Endothelial cell of umbilical vein (primary cell): ENCODE data around the gene PPARD. TPM values are rescaled to one million over a fixed set of nuclear protein-coding genes. Genes with fewer than 3 reads are reported as not detected.

Experiments used
- BruUV-seq: library from RNA; stranded (reverse); fragments of 400-500 nt; replicated peaks from 2 replicates; lab custom pipeline; 2021; lab: Mats Ljungman, UMichigan
- CTCF ChIA-PET: fragments of 300-600, 350-600 bp; sonication (Branson Sonifier 250); formaldehyde crosslinking; loops from one replicate; lab custom pipeline; 2021; ENCODE audit warnings: antibody characterized with exemption, inconsistent platforms; lab: Charles Lee
- POLR2A ChIA-PET: fragments of 300-600, 350-600 bp; sonication (Branson Sonifier 250); formaldehyde crosslinking; loops from one replicate; lab custom pipeline; 2021; ENCODE audit warnings: antibody characterized with exemption, inconsistent platforms; lab: Charles Lee
- DNase-seq: peaks from one replicate; pipeline ENCODE4 v3.0.0-alpha.2; 2011; ENCODE audit warnings: low read depth, low spot score
- FAIRE-seq: peaks from 2 replicates; lab custom pipeline; 2011; peaks lifted over from hg19 to GRCh38; lab: Jason Lieb, UNC
- H2AFZ ChIP-seq: 2 replicates; pipeline ENCODE4 v1.6.0; 2012; ENCODE audit warnings: low read depth, low read length, control low read depth, inconsistent platforms
- H3K27ac ChIP-seq: 2 replicates; pipeline ENCODE4 v1.5.1; 2011; ENCODE audit warnings: low read depth, mild to moderate bottlenecking, control low read depth, low read length, moderate library complexity; ENCODE audit not compliant: insufficient read depth
- H3K27me3 ChIP-seq, 2 experiments: 2 replicates each; pipeline versions ENCODE4 v1.6.0 to v1.6.1; 2011; ENCODE audit warnings: low read length in 2 of 2, mixed read lengths in 1 of 2; ENCODE audit not compliant: control insufficient read depth in 2 of 2, insufficient read depth in 2 of 2
- H3K36me3 ChIP-seq, 2 experiments: 2 replicates in 1 of 2; 3 replicates in 1 of 2; pipeline ENCODE4 v1.5.1; 2011; ENCODE audit warnings: low read length in 2 of 2, mild to moderate bottlenecking in 1 of 2, moderate library complexity in 1 of 2; ENCODE audit not compliant: control insufficient read depth in 2 of 2, insufficient read depth in 2 of 2; ENCODE audit errors: extremely low read depth in 1 of 2
- H3K4me1 ChIP-seq: 3 replicates; pipeline ENCODE4 v1.5.1; 2011; ENCODE audit warnings: mild to moderate bottlenecking, low read length; ENCODE audit not compliant: control insufficient read depth, insufficient read depth; ENCODE audit errors: extremely low read depth
- H3K4me2 ChIP-seq: 2 replicates; pipeline ENCODE4 v1.6.1; 2011; ENCODE audit warnings: low read length, control low read depth, mixed read lengths; ENCODE audit not compliant: insufficient read depth
- H3K4me3 ChIP-seq, 3 experiments: fragments of 200-600 bp in 1 of 3; sonication (generic), shearing (Covaris generic) in 1 of 3; replicated peaks in 1 of 3; 2 replicates each; pipeline ENCODE4 v1.5.1; 2011 to 2016; ENCODE audit warnings: control low read depth in 3 of 3, low read length in 3 of 3, mild to moderate bottlenecking in 2 of 3, inconsistent platforms in 1 of 3, low read depth in 1 of 3, moderate library complexity in 1 of 3; ENCODE audit not compliant: insufficient read depth in 1 of 3
- H3K79me2 ChIP-seq: 2 replicates; pipeline ENCODE4 v1.6.0; 2012; ENCODE audit warnings: low read length, inconsistent platforms; ENCODE audit not compliant: control insufficient read depth, insufficient read depth
- H3K9ac ChIP-seq: replicated peaks from 2 replicates; pipeline ENCODE3; 2011; ENCODE audit warnings: low read length, control low read depth; ENCODE audit not compliant: insufficient read depth; ENCODE audit errors: extremely low read depth
- H3K9me1 ChIP-seq: replicated peaks from 3 replicates; pipeline ENCODE4 v1.6.0; 2011; ENCODE audit warnings: mild to moderate bottlenecking, low read length; ENCODE audit not compliant: control insufficient read depth, insufficient read depth; ENCODE audit errors: extremely low read depth
- H3K9me3 ChIP-seq: replicated peaks from 2 replicates; pipeline ENCODE4 v1.5.1; 2012; ENCODE audit warnings: low read length, inconsistent platforms; ENCODE audit not compliant: control insufficient read depth, insufficient read depth
- H4K20me1 ChIP-seq: replicated peaks from 2 replicates; pipeline ENCODE3; 2011; ENCODE audit warnings: mild to moderate bottlenecking, low read length; ENCODE audit not compliant: control insufficient read depth, insufficient read depth; ENCODE audit errors: extremely low read depth
- EZH2 ChIP-seq: IDR thresholded peaks from 2 replicates; pipeline ENCODE4 v1.6.1; 2012; ENCODE audit warnings: borderline replicate concordance, low read depth, mild to moderate bottlenecking, moderate library complexity, low read length, inconsistent platforms; ENCODE audit not compliant: severe bottlenecking
- FOS ChIP-seq: IDR thresholded peaks from 2 replicates; pipeline ENCODE4 v1.6.1; 2011; ENCODE audit warnings: mild to moderate bottlenecking, low read length, moderate library complexity, borderline replicate concordance; ENCODE audit not compliant: insufficient read depth
- GATA2 ChIP-seq: IDR thresholded peaks from 2 replicates; pipeline ENCODE4 v1.7.0; 2011; ENCODE audit warnings: low read depth, mild to moderate bottlenecking, moderate library complexity, mixed read lengths, low read length; ENCODE audit not compliant: insufficient read length, insufficient read depth
- JUN ChIP-seq: IDR thresholded peaks from 2 replicates; pipeline ENCODE4 v1.6.1; 2011; ENCODE audit warnings: borderline replicate concordance, low read depth; ENCODE audit not compliant: insufficient read length, insufficient read depth
- MYC ChIP-seq: IDR thresholded peaks from one replicate; pipeline ENCODE4 v1.6.1; 2011; ENCODE audit warnings: mild to moderate bottlenecking, low read depth, low read length
- POLR2A ChIP-seq: IDR thresholded peaks from 2 replicates; pipeline ENCODE4 v1.6.1; 2012; ENCODE audit warnings: low read depth, mild to moderate bottlenecking, control low read depth, low read length
- POLR2AphosphoS5 ChIP-seq: IDR thresholded peaks from 2 replicates; pipeline ENCODE4 v1.6.1; 2012; ENCODE audit warnings: low read depth, mild to moderate bottlenecking, control low read depth, low read length, moderate library complexity; ENCODE audit not compliant: insufficient read depth
- dilution Hi-C: fragments of 300-500 bp; cut with MboI; formaldehyde crosslinking; loops from one replicate; pipeline ENCODE4 v1.15.0; 2019; ENCODE audit warnings: low sequenced_read_pairs; ENCODE audit not compliant: extremely low pct_ligation_motif_present
- intact Hi-C: fragments of 100-400 bp; cut with micrococcal nuclease; formaldehyde crosslinking; loops from one replicate; pipeline ENCODE4 v1.10.0; 2022
- polyA plus RNA-seq, 4 experiments: library from polyadenylated mRNA; depleted of rRNA in 3 of 4; stranded (reverse) in 3 of 4; unstranded in 1 of 4; fragments of >200 nt; gene quantifications; 2 replicates each; pipeline versions ENCODE4 v1.2.1 to v1.2.3, GENCODE V29; 2011 to 2012; ENCODE audit warnings: missing spikeins in 1 of 4
- total RNA-seq: library from RNA; stranded (reverse); gene quantifications from 2 replicates; pipeline ENCODE4 v1.2.3, GENCODE V29; 2021
- TF ChIP-seq, protein P1 (sequence below): IDR thresholded peaks from 2 replicates; pipeline ENCODE4 v1.6.1; 2011; ENCODE audit not compliant: insufficient read depth, insufficient read length
- TF ChIP-seq, protein P2 (sequence below), 2 donors: IDR thresholded peaks; 1 replicate in 1 of 2; 2 replicates in 1 of 2; pipeline ENCODE4 v1.5.1; 2011; ENCODE audit warnings: low read length in 2 of 2, mild to moderate bottlenecking in 2 of 2, moderate library complexity in 2 of 2, control low read depth in 1 of 2, inconsistent platforms in 1 of 2, low read depth in 1 of 2; ENCODE audit not compliant: insufficient read depth in 1 of 2; ENCODE audit errors: extremely low read depth in 1 of 2

The PPARD gene
- total and polyA plus RNA-seq, 2 donors (not counting 3 experiments of a cell fraction or from before 2014, with no cell fraction given) = 23.4 to 29.2 TPM

GRCh38 chr6:35351422-35351821, 9.1 kb downstream of the PPARD start:
- no peaks in the 10 kb centered on the region for H4K20me1 ChIP-seq
- no peak overlapping the region for H3K27ac ChIP-seq
- H3K79me2 ChIP-seq = peaks cover 6% of the 10 kb centered on the region
- FAIRE-seq = no peak
- dilution Hi-C loops (no loop called here), intact Hi-C loops (no loop called here)
- no peak overlapping the region for H3K4me2 ChIP-seq
- H3K4me1 ChIP-seq = no peaks in the 10 kb centered on the region
- no TSS peak for BruUV-seq
- no peaks in the 10 kb centered on the region for H3K27me3 ChIP-seq
- no peaks in the 10 kb centered on the region for H3K9me3 ChIP-seq
- no peak for TF ChIP-seq JUN
- TF ChIP-seq EZH2 = no peak
- no peak for TF ChIP-seq POLR2AphosphoS5
- TF ChIP-seq FOS = no peak
- TF ChIP-seq, protein P1, sequence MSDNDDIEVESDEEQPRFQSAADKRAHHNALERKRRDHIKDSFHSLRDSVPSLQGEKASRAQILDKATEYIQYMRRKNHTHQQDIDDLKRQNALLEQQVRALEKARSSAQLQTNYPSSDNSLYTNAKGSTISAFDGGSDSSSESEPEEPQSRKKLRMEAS = no peak
- TF ChIP-seq MYC = no peak
- TF ChIP-seq POLR2A = no peak
- TF ChIP-seq, protein P2, sequence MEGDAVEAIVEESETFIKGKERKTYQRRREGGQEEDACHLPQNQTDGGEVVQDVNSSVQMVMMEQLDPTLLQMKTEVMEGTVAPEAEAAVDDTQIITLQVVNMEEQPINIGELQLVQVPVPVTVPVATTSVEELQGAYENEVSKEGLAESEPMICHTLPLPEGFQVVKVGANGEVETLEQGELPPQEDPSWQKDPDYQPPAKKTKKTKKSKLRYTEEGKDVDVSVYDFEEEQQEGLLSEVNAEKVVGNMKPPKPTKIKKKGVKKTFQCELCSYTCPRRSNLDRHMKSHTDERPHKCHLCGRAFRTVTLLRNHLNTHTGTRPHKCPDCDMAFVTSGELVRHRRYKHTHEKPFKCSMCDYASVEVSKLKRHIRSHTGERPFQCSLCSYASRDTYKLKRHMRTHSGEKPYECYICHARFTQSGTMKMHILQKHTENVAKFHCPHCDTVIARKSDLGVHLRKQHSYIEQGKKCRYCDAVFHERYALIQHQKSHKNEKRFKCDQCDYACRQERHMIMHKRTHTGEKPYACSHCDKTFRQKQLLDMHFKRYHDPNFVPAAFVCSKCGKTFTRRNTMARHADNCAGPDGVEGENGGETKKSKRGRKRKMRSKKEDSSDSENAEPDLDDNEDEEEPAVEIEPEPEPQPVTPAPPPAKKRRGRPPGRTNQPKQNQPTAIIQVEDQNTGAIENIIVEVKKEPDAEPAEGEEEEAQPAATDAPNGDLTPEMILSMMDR (IDR thresholded peaks at IDR 0.05; ENCODE audit: extremely low read depth in 1 of 2, insufficient read depth in 1 of 2, low read depth in 1 of 2, low read length in 2 of 2) = no peak
- no peak for TF ChIP-seq GATA2
- H2AFZ ChIP-seq = no peak overlapping the region
- ChIA-PET POLR2A (interaction anchor here (0.7 kb wide), 1 partner anchor 98 kb away, joined by 4 read pairs; no protein-coding TSS in a partner anchor), CTCF (no interaction called here)
- no peak overlapping the region for H3K4me3 ChIP-seq
- DNase-seq = no peak
- H3K9me1 ChIP-seq = no peaks in the 10 kb centered on the region
- peaks cover 6 to 8% of the 10 kb centered on the region in 2 experiments for H3K36me3 ChIP-seq
- H3K9ac ChIP-seq = no peak overlapping the region
